Prostate gland (tissue), 2 donors: ENCODE measurements around the gene SH2D1A.

Experiments used
- CTCF ChIP-seq, 4 experiments: fragments of 200-600 bp in 2 of 4; fragments of 450-650 bp in 2 of 4; sonication (generic) in 2 of 4; IDR thresholded peaks; 1 replicate in 3 of 4; 2 replicates in 1 of 4; pipeline ENCODE4 v1.5.1; 2016 to 2019; ENCODE audit warnings: antibody characterized with exemption in 4 of 4, mild to moderate bottlenecking in 2 of 4, moderate library complexity in 2 of 4
- POLR2A ChIP-seq: fragments of 450-650 bp; IDR thresholded peaks from one replicate; pipeline ENCODE4 v1.6.1; 2016; ENCODE audit warnings: antibody characterized with exemption, mild to moderate bottlenecking
- POLR2AphosphoS5 ChIP-seq: sonication (generic); formaldehyde crosslinking; IDR thresholded peaks from one replicate; pipeline ENCODE4 v1.6.1; 2017; ENCODE audit warnings: antibody characterized with exemption

- no peak for TF ChIP-seq CTCF (IDR thresholded peaks at IDR 0.05)
- TF ChIP-seq POLR2A, result no peak
- no peak for TF ChIP-seq POLR2AphosphoS5
Measured at GRCh38 chrX:124343016-124343415, 3.3 kb upstream of the SH2D1A start.
